MCF 10A (cell line): ENCODE results near the gene ITGA2. TPM values are rescaled to one million over a fixed set of nuclear protein-coding genes. Genes with fewer than 3 reads are reported as not detected.

Source experiments
- BruUV-seq: library from RNA; stranded (reverse); fragments of 400-500 nt; replicated peaks from 2 replicates; lab custom pipeline; 2021; lab: Mats Ljungman, UMichigan
- CTCF ChIA-PET: fragments of 300-600 bp; sonication (Branson Sonifier 250); formaldehyde crosslinking; extraction: SDS; loops from one replicate; lab custom pipeline; 2021; ENCODE audit warnings: antibody characterized with exemption, inconsistent platforms; lab: Yijun Ruan, JAX
- POLR2A ChIA-PET: fragments of 300-600, 350-650 bp; sonication (Branson Sonifier 250); formaldehyde crosslinking; extraction: SDS; loops from one replicate; lab custom pipeline; 2020; ENCODE audit warnings: antibody characterized with exemption, inconsistent platforms; lab: Yijun Ruan, JAX
- DNase-seq: peaks from one replicate; pipeline ENCODE4 v3.0.0-alpha.2; 2018; ENCODE audit not compliant: unreplicated experiment
- H3K27ac Mint-ChIP-seq: one replicate; pipeline ENCODE4 v1.8.0; 2022; ENCODE audit warnings: mild to moderate bottlenecking, low read depth, mixed read lengths; ENCODE audit not compliant: unreplicated experiment
- H3K27me3 Mint-ChIP-seq: one replicate; pipeline ENCODE4 v1.8.0; 2022; ENCODE audit warnings: mixed read lengths; ENCODE audit not compliant: insufficient read depth, unreplicated experiment
- H3K36me3 Mint-ChIP-seq: one replicate; pipeline ENCODE4 v1.8.0; 2022; ENCODE audit warnings: mild to moderate bottlenecking, moderate library complexity, mixed read lengths; ENCODE audit not compliant: insufficient read depth, unreplicated experiment
- H3K4me1 Mint-ChIP-seq: one replicate; pipeline ENCODE4 v1.8.0; 2022; ENCODE audit warnings: mixed read lengths; ENCODE audit not compliant: insufficient read depth, unreplicated experiment
- H3K4me3 Mint-ChIP-seq: one replicate; pipeline ENCODE4 v1.8.0; 2022; ENCODE audit warnings: mild to moderate bottlenecking, moderate library complexity, mixed read lengths; ENCODE audit not compliant: unreplicated experiment
- H3K9me3 Mint-ChIP-seq: one replicate; pipeline ENCODE4 v1.8.0; 2022; ENCODE audit warnings: mixed read lengths; ENCODE audit not compliant: unreplicated experiment
- CTCF ChIP-seq: fragments of 200-600 bp; IDR thresholded peaks from one replicate; pipeline ENCODE4 v1.8.0; 2022; ENCODE audit warnings: antibody characterized with exemption, mild to moderate bottlenecking; ENCODE audit not compliant: unreplicated experiment
- intact Hi-C: fragments of 100-400 bp; cut with micrococcal nuclease; formaldehyde crosslinking; loops from 2 replicates; pipeline ENCODE4 v1.14.1; 2022
- total RNA-seq: library from RNA; stranded (reverse); gene quantifications from 2 replicates; pipeline ENCODE4 v1.2.3, GENCODE V29; 2022

Gene ITGA2
- total RNA-seq, 1 experiment from 2014 or later, result 16.8 TPM

GRCh38 chr5:53090229-53090628 is 101.1 kb downstream of the ITGA2 start:
- ChIA-PET POLR2A (interaction anchor here (1.0 to 3.1 kb wide), 4 partner anchors 19 to 142 kb away, joined by 3 to 17 read pairs (median 6); partner anchors contain the start of gene MOCS2), CTCF (interaction anchor here (1.2 to 8.8 kb wide), 3 partner anchors 100 to 142 kb away, joined by 3 to 161 read pairs (median 18); partner anchors contain the start of gene ITGA2)
- Mint-ChIP-seq H3K9me3 (no peaks in the 10 kb centered on the region), H3K27me3 (no peaks in the 10 kb centered on the region), H3K36me3 (peaks cover 16% of the 10 kb centered on the region), H3K4me1 (peaks cover 7% of the 10 kb centered on the region), H3K4me3 (no peak overlapping the region), H3K27ac (no peak overlapping the region)
- intact Hi-C loops, result no loop called here
- no peak for TF ChIP-seq CTCF
- no TSS peak for BruUV-seq
- DNase-seq, result no peak

GRCh38 chr5:53091289-53091688 is 102.1 kb downstream of the ITGA2 start:
- no TSS peak for BruUV-seq

GRCh38 chr5:53092242-53092641 is 103.1 kb downstream of the ITGA2 start:
- Mint-ChIP-seq H3K4me1 (peaks cover 7% of the 10 kb centered on the region), H3K27ac (peak overlapping the region; percentile 37), H3K4me3 (no peak overlapping the region), H3K9me3 (no peaks in the 10 kb centered on the region), H3K27me3 (no peaks in the 10 kb centered on the region), H3K36me3 (peaks cover 9% of the 10 kb centered on the region)
- intact Hi-C loops, result no loop called here
- TF ChIP-seq CTCF, result no peak
- no TSS peak for BruUV-seq
- ChIA-PET POLR2A (interaction anchor here (0.7 to 3.1 kb wide), 5 partner anchors 11 to 144 kb away, joined by 3 to 17 read pairs (median 4); partner anchors contain the start of gene MOCS2), CTCF (interaction anchor here (0.6 to 8.8 kb wide), 8 partner anchors 10 to 1052 kb away, joined by 3 to 161 read pairs (median 3); partner anchors contain the start of gene ITGA2)
- DNase-seq, result no peak

More at GRCh38 chr5:53091289-53091688, 102.1 kb downstream of the ITGA2 start:
- Mint-ChIP-seq H3K4me1 (peaks cover 7% of the 10 kb centered on the region), H3K9me3 (no peaks in the 10 kb centered on the region), H3K27ac (peak overlapping the region; percentile 37), H3K4me3 (no peak overlapping the region), H3K27me3 (no peaks in the 10 kb centered on the region), H3K36me3 (peaks cover 16% of the 10 kb centered on the region)
- DNase-seq, result peak; percentile 42
- CTCF ChIA-PET, result interaction anchor here (0.6 to 8.8 kb wide), 4 partner anchors 14 to 1053 kb away, joined by 3 to 161 read pairs (median 10); partner anchors contain the start of gene ITGA2
- no peak for TF ChIP-seq CTCF
- POLR2A ChIA-PET, result interaction anchor here (0.8 to 3.1 kb wide), 3 partner anchors 10 to 143 kb away, joined by 4 to 17 read pairs (median 4); partner anchors contain the start of gene ITGA2
- intact Hi-C loops, result no loop called here

- DNase-seq, result no peak
- no peak for TF ChIP-seq CTCF
- Mint-ChIP-seq H3K4me1 (peaks cover 7% of the 10 kb centered on the region), H3K9me3 (no peaks in the 10 kb centered on the region), H3K36me3 (peaks cover 10% of the 10 kb centered on the region), H3K27ac (no peak overlapping the region), H3K4me3 (no peak overlapping the region), H3K27me3 (no peaks in the 10 kb centered on the region)
- ChIA-PET CTCF (interaction anchor here (0.6 to 7.6 kb wide), 13 partner anchors 10 to 785 kb away, joined by 3 to 248 read pairs (median 4); no protein-coding TSS in a partner anchor), POLR2A (interaction anchor here (3.7 kb wide), 1 partner anchor 147 kb away, joined by 19 read pairs; no protein-coding TSS in a partner anchor)
- intact Hi-C loops, result loop anchor here (5.0 kb wide), 1 partner anchor 308 kb away; the partner anchor contains the start of genes ITGA1 and PELO
- no TSS peak for BruUV-seq
Observed at GRCh38 chr5:53095217-53095616, 106.1 kb downstream of the ITGA2 start.
